ENCODE data around the gene TOLLIP. TPM values are rescaled to one million over a fixed set of nuclear protein-coding genes. Genes with fewer than 3 reads are reported as not detected.

TOLLIP gene
- total RNA-seq, 1 experiment from 2014 or later: 32.3 TPM

DNA sequence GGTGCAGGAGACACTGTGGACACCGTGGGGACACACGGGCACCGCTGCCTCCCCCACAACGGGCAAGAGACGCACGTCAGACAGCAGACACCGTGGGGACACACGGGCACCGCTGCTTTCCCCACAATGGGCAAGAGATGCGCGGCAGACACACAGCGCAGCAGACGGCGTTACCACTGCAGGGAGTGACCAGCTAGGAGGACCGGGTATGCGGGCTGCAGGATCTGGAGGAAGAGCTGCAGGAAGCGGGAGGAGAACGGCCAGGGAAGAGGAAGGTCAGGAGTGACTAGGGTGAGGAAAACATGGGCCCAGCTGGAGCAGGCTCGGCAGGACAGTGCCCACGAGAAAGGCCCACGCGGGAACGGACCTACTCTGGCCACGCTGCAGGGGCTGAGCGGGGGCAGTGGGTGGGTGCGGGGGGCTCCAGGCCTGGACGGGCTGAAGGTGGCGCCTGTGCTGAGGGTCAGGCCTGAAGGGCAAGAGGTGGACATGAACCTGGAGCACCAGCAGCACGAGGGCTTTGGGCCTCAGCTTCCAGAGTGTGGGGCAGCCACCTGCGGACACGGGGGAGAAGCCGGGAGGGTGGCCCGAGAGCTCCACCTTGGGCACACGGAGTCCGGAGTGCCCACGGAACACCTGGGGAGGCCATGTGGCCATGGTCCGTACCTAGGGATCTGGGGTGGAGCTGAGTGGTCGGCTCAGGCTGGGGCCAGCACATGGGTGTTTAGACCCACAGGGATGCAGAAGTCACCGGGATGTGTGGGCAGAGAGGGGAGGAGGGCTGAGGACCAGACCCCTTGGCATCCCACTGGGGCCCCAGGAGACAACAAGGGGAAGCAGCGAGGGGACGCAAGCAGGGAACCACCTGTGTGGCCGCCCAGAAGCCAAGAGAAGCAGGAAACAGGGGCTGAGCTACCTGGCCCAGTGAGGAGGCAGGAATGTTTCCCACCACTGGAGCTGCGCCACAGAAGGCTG is 16.5 kb downstream of the TOLLIP start:
- CTCF ChIA-PET: interaction anchor here (0.9 to 1.4 kb wide), 5 partner anchors 9 to 221 kb away, joined by 3 to 4 read pairs (median 3); partner anchors contain the start of genes BRSK2 and TOLLIP
- Mint-ChIP-seq H3K27me3 (ENCODE audit: low read depth) (no peaks in the 10 kb centered on the region), H3K27ac (peak overlapping the region; percentile 58)

GRCh38 chr11:1292018-1292643 is 17.3 kb downstream of the TOLLIP start:
- ATAC-seq: no peak
- ChIA-PET POLR2A (no interaction called here), CTCF (no interaction called here)
- H3K27me3 Mint-ChIP-seq (ENCODE audit: low read depth): no peaks in the 10 kb centered on the region
- peak overlapping the region; percentile 58 for H3K27ac Mint-ChIP-seq
- no peak overlapping the region for H3K4me3 Mint-ChIP-seq
- H3K36me3 Mint-ChIP-seq: peaks cover 4% of the 10 kb centered on the region
- H3K4me1 Mint-ChIP-seq: no peaks in the 10 kb centered on the region
- no peak for DNase-seq (ENCODE audit: low spot score)
- no peaks in the 10 kb centered on the region for H3K9me3 Mint-ChIP-seq
- TF ChIP-seq ZNF396 (CRISPR knock-in tag; IDR thresholded peaks at IDR 0.05; ENCODE audit: borderline replicate concordance) (no peak), ZMAT4 (CRISPR knock-in tag; IDR thresholded peaks at IDR 0.05) (no peak), TCF7 (CRISPR knock-in tag; IDR thresholded peaks at IDR 0.05; ENCODE audit: low read depth) (no peak), OVOL2 (CRISPR knock-in tag; IDR thresholded peaks at IDR 0.05; ENCODE audit: borderline replicate concordance) (no peak), ELF4 (CRISPR knock-in tag; IDR thresholded peaks at IDR 0.05; ENCODE audit: low read depth) (no peak), NR3C1 (CRISPR knock-in tag; conservative IDR thresholded peaks at IDR 0.05; ENCODE audit: low read depth) (no peak), RELA (CRISPR knock-in tag; IDR thresholded peaks at IDR 0.05; ENCODE audit: borderline replicate concordance) (no peak), GABPB1 (CRISPR knock-in tag; IDR thresholded peaks at IDR 0.05) (no peak), ZNF423 (CRISPR knock-in tag; IDR thresholded peaks at IDR 0.05) (no peak), ZNF512 (CRISPR knock-in tag; IDR thresholded peaks at IDR 0.05; ENCODE audit: borderline replicate concordance) (no peak), MXD4 (CRISPR knock-in tag; IDR thresholded peaks at IDR 0.05; ENCODE audit: borderline replicate concordance) (no peak), SMAD3 (CRISPR knock-in tag; IDR thresholded peaks at IDR 0.05; ENCODE audit: borderline replicate concordance) (no peak), ZNF219 (CRISPR knock-in tag; IDR thresholded peaks at IDR 0.05; ENCODE audit: borderline replicate concordance) (no peak)
- TF ChIP-seq, protein P1, sequence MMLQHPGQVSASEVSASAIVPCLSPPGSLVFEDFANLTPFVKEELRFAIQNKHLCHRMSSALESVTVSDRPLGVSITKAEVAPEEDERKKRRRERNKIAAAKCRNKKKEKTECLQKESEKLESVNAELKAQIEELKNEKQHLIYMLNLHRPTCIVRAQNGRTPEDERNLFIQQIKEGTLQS (CRISPR knock-in tag; conservative IDR thresholded peaks at IDR 0.05): no peak
- TF ChIP-seq, protein P2, sequence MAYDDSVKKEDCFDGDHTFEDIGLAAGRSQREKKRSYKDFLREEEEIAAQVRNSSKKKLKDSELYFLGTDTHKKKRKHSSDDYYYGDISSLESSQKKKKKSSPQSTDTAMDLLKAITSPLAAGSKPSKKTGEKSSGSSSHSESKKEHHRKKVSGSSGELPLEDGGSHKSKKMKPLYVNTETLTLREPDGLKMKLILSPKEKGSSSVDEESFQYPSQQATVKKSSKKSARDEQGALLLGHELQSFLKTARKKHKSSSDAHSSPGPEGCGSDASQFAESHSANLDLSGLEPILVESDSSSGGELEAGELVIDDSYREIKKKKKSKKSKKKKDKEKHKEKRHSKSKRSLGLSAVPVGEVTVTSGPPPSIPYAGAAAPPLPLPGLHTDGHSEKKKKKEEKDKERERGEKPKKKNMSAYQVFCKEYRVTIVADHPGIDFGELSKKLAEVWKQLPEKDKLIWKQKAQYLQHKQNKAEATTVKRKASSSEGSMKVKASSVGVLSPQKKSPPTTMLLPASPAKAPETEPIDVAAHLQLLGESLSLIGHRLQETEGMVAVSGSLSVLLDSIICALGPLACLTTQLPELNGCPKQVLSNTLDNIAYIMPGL (CRISPR knock-in tag; IDR thresholded peaks at IDR 0.05): no peak

More for the DNA sequence above, 16.5 kb downstream of the TOLLIP start:
- Mint-ChIP-seq H3K4me3 (no peak overlapping the region), H3K9me3 (no peaks in the 10 kb centered on the region), H3K4me1 (no peaks in the 10 kb centered on the region), H3K36me3 (peaks cover 2% of the 10 kb centered on the region; the same call in 1 of the 2 replicates)
- POLR2A ChIA-PET: no interaction called here
- no peak for DNase-seq (ENCODE audit: low spot score)
- no peak for ATAC-seq
- TF ChIP-seq MYBL2 (CRISPR knock-in tag; IDR thresholded peaks at IDR 0.05) (no peak), TP53 (CRISPR knock-in tag; IDR thresholded peaks at IDR 0.05) (no peak), KAT7 (CRISPR knock-in tag; IDR thresholded peaks at IDR 0.05; ENCODE audit: borderline replicate concordance) (no peak), ZNF281 (CRISPR knock-in tag; IDR thresholded peaks at IDR 0.05) (no peak), TCF7 (CRISPR knock-in tag; IDR thresholded peaks at IDR 0.05; ENCODE audit: low read depth) (no peak), FOXK1 (CRISPR knock-in tag; IDR thresholded peaks at IDR 0.05) (no peak), ESRRA (CRISPR knock-in tag; IDR thresholded peaks at IDR 0.05; ENCODE audit: borderline replicate concordance) (no peak), FOXJ3 (CRISPR knock-in tag; IDR thresholded peaks at IDR 0.05; ENCODE audit: borderline replicate concordance) (no peak), NR1H2 (CRISPR knock-in tag; IDR thresholded peaks at IDR 0.05) (no peak), ZNF416 (CRISPR knock-in tag; IDR thresholded peaks at IDR 0.05) (no peak), OVOL2 (CRISPR knock-in tag; IDR thresholded peaks at IDR 0.05; ENCODE audit: borderline replicate concordance) (no peak)
- TF ChIP-seq, protein P3, sequence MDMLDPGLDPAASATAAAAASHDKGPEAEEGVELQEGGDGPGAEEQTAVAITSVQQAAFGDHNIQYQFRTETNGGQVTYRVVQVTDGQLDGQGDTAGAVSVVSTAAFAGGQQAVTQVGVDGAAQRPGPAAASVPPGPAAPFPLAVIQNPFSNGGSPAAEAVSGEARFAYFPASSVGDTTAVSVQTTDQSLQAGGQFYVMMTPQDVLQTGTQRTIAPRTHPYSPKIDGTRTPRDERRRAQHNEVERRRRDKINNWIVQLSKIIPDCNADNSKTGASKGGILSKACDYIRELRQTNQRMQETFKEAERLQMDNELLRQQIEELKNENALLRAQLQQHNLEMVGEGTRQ (CRISPR knock-in tag; IDR thresholded peaks at IDR 0.05): no peak

All from WTC11 (cell line).